ENCODE measurements around the gene URB2.
"Not testable (repeated sequence)": the region's sequence is repeated elsewhere in the genome, so short reads cannot be mapped to it uniquely, and the experiment has no call there.

Gene URB2

GRCh38 chr1:229594227-229595008 is 31.6 kb upstream of the URB2 start:
- Histone ChIP-seq H3K4me1 (ENCODE audit: control insufficient read depth in 1 of 2, insufficient read depth in 2 of 2, low read length in 2 of 2) (peaks cover 0 to 3% of the 10 kb centered on the region in 2 donors), H3K36me3 (ENCODE audit: control insufficient read depth in 1 of 2, insufficient read depth in 2 of 2, low read length in 2 of 2) (peaks cover 17 to 25% of the 10 kb centered on the region in 2 donors), H3K27me3 (ENCODE audit: control insufficient read depth in 1 of 2, insufficient read depth in 2 of 2, low read length in 2 of 2) (no peaks in the 10 kb centered on the region), H3K9me3 (ENCODE audit: control insufficient read depth in 1 of 2, low read length in 2 of 2) (no peaks in the 10 kb centered on the region), H3K4me3 (ENCODE audit: low read depth in 1 of 2, low read length in 2 of 2) (no peak overlapping the region), H3K27ac (ENCODE audit: low read depth, low read length) (no peak overlapping the region), H3K9ac (ENCODE audit: low read depth in 1 of 2, low read length in 2 of 2) (no peak overlapping the region)

DNA sequence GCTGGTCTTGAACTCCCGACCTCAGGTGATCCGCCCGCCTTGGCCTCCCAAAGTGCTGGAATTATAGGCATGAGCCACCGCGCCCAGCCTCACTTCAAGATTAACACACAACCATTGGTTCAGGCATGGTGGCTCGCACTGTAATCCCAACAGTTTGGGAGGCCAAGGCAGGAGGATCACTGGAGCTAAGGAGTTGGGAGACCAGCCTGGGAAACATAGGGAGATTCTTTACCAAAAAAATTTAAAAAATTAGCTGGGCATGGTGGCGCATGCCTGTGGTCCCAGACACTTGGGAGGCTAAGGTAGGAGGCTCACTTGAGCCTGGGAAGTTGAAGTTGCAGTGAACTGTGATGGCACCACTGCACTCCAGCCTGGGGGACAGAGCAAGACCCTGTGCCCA is 30.2 kb upstream of the URB2 start:
- H3K27me3 ChIP-seq (ENCODE audit: control insufficient read depth in 1 of 2, insufficient read depth in 2 of 2, low read length in 2 of 2); H3K4me3 ChIP-seq (ENCODE audit: low read depth in 1 of 2, low read length in 2 of 2); H3K4me1 ChIP-seq (ENCODE audit: control insufficient read depth in 1 of 2, insufficient read depth in 2 of 2, low read length in 2 of 2); H3K9me3 ChIP-seq (ENCODE audit: control insufficient read depth in 1 of 2, low read length in 2 of 2); H3K9ac ChIP-seq (ENCODE audit: low read depth in 1 of 2, low read length in 2 of 2): not testable (repeated sequence)
- peak overlapping the region; percentile 1 for H3K27ac ChIP-seq (ENCODE audit: low read depth, low read length)
- peaks cover 17 to 30% of the 10 kb centered on the region in 2 donors for H3K36me3 ChIP-seq (ENCODE audit: control insufficient read depth in 1 of 2, insufficient read depth in 2 of 2, low read length in 2 of 2)

- peaks cover 0 to 3% of the 10 kb centered on the region in 2 donors for H3K4me1 ChIP-seq (ENCODE audit: control insufficient read depth in 1 of 2, insufficient read depth in 2 of 2, low read length in 2 of 2)
- H3K9ac ChIP-seq (ENCODE audit: low read depth in 1 of 2, low read length in 2 of 2): no peak overlapping the region
- H3K36me3 ChIP-seq (ENCODE audit: control insufficient read depth in 1 of 2, insufficient read depth in 2 of 2, low read length in 2 of 2): peaks cover 24 to 41% of the 10 kb centered on the region in 2 donors
- no peak overlapping the region for H3K27ac ChIP-seq (ENCODE audit: low read depth, low read length)
- H3K27me3 ChIP-seq (ENCODE audit: control insufficient read depth in 1 of 2, insufficient read depth in 2 of 2, low read length in 2 of 2): no peaks in the 10 kb centered on the region
- no peaks in the 10 kb centered on the region for H3K9me3 ChIP-seq (ENCODE audit: control insufficient read depth in 1 of 2, low read length in 2 of 2)
- H3K4me3 ChIP-seq (ENCODE audit: low read depth in 1 of 2, low read length in 2 of 2): no peak overlapping the region
Measured at GRCh38 chr1:229596925-229597699, 28.9 kb upstream of the URB2 start.

- no peak overlapping the region for H3K9ac ChIP-seq (ENCODE audit: low read depth in 1 of 2, low read length in 2 of 2)
- peaks cover 29 to 44% of the 10 kb centered on the region in 2 donors for H3K36me3 ChIP-seq (ENCODE audit: control insufficient read depth in 1 of 2, insufficient read depth in 2 of 2, low read length in 2 of 2)
Measured at GRCh38 chr1:229597877-229598276, 28.2 kb upstream of the URB2 start.

DNA sequence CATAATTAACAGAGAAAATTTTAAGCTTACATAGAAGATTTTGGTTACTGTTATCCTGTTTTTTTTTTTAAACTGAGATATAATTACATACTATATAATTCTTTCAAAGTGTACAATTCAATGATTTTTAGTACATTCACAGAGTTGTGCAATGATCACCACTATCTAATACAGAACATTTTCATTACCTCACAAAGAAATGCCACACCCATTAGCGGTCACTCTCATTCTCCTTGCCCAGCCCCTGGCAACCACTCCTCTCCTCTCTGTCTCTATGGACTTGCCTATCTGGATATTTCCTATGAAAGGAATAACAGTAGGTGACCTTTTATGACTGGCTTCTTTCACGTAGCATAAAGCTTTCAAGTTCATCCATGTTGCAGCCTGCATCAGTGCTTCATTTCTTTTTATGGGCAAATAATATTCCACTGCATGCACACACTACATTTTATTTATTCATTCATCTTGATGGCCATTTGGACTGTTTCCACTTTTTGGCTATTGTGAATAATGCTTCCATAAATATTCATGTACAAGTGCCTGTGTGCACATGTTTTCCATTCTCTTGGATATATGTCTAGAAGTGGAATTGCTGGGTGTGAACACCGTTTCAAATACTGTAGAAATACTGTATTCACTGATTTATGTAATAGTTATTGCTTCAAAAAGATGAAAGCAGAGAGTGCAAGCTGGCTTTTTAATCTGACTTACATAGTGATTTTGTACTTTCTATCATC is 26.7 kb upstream of the URB2 start:
- H3K27me3 ChIP-seq (ENCODE audit: control insufficient read depth in 1 of 2, insufficient read depth in 2 of 2, low read length in 2 of 2): no peaks in the 10 kb centered on the region
- H3K4me1 ChIP-seq (ENCODE audit: control insufficient read depth in 1 of 2, insufficient read depth in 2 of 2, low read length in 2 of 2): peaks cover 0 to 3% of the 10 kb centered on the region in 2 donors
- no peak overlapping the region for H3K9ac ChIP-seq (ENCODE audit: low read depth in 1 of 2, low read length in 2 of 2)
- H3K36me3 ChIP-seq (ENCODE audit: control insufficient read depth in 1 of 2, insufficient read depth in 2 of 2, low read length in 2 of 2): peaks cover 26 to 46% of the 10 kb centered on the region in 2 donors
- H3K9me3 ChIP-seq (ENCODE audit: control insufficient read depth in 1 of 2, low read length in 2 of 2): no peaks in the 10 kb centered on the region
- H3K4me3 ChIP-seq (ENCODE audit: low read depth in 1 of 2, low read length in 2 of 2): no peak overlapping the region
- no peak overlapping the region for H3K27ac ChIP-seq (ENCODE audit: low read depth, low read length)

More at GRCh38 chr1:229597877-229598276, 28.2 kb upstream of the URB2 start:
- peaks cover 0 to 3% of the 10 kb centered on the region in 2 donors for H3K4me1 ChIP-seq (ENCODE audit: control insufficient read depth in 1 of 2, insufficient read depth in 2 of 2, low read length in 2 of 2)
- H3K27me3 ChIP-seq (ENCODE audit: control insufficient read depth in 1 of 2, insufficient read depth in 2 of 2, low read length in 2 of 2): no peaks in the 10 kb centered on the region
- no peak overlapping the region for H3K4me3 ChIP-seq (ENCODE audit: low read depth in 1 of 2, low read length in 2 of 2)
- H3K9me3 ChIP-seq (ENCODE audit: control insufficient read depth in 1 of 2, low read length in 2 of 2): no peaks in the 10 kb centered on the region
- no peak overlapping the region for H3K27ac ChIP-seq (ENCODE audit: low read depth, low read length)

GRCh38 chr1:229600229-229600628 is 25.8 kb upstream of the URB2 start:
- H3K9me3 ChIP-seq (ENCODE audit: control insufficient read depth in 1 of 2, low read length in 2 of 2): no peaks in the 10 kb centered on the region
- H3K27ac ChIP-seq (ENCODE audit: low read depth, low read length): no peak overlapping the region
- no peaks in the 10 kb centered on the region for H3K27me3 ChIP-seq (ENCODE audit: control insufficient read depth in 1 of 2, insufficient read depth in 2 of 2, low read length in 2 of 2)
- H3K36me3 ChIP-seq (ENCODE audit: control insufficient read depth in 1 of 2, insufficient read depth in 2 of 2, low read length in 2 of 2): peaks cover 19 to 44% of the 10 kb centered on the region in 2 donors
- no peak overlapping the region for H3K4me3 ChIP-seq (ENCODE audit: low read depth in 1 of 2, low read length in 2 of 2)
- no peak overlapping the region for H3K9ac ChIP-seq (ENCODE audit: low read depth in 1 of 2, low read length in 2 of 2)
- peaks cover 0 to 3% of the 10 kb centered on the region in 2 donors for H3K4me1 ChIP-seq (ENCODE audit: control insufficient read depth in 1 of 2, insufficient read depth in 2 of 2, low read length in 2 of 2)

- Histone ChIP-seq H3K4me3 (ENCODE audit: low read depth in 1 of 2, low read length in 2 of 2) (no peak overlapping the region), H3K36me3 (ENCODE audit: control insufficient read depth in 1 of 2, insufficient read depth in 2 of 2, low read length in 2 of 2) (peaks cover 25 to 64% of the 10 kb centered on the region in 2 donors), H3K9me3 (ENCODE audit: control insufficient read depth in 1 of 2, low read length in 2 of 2) (no peaks in the 10 kb centered on the region), H3K27ac (ENCODE audit: low read depth, low read length) (no peak overlapping the region), H3K4me1 (ENCODE audit: control insufficient read depth in 1 of 2, insufficient read depth in 2 of 2, low read length in 2 of 2) (no peaks in the 10 kb centered on the region), H3K9ac (ENCODE audit: low read depth in 1 of 2, low read length in 2 of 2) (no peak overlapping the region), H3K27me3 (ENCODE audit: control insufficient read depth in 1 of 2, insufficient read depth in 2 of 2, low read length in 2 of 2) (no peaks in the 10 kb centered on the region)
Measured at GRCh38 chr1:229603371-229604005, 22.6 kb upstream of the URB2 start.

DNA sequence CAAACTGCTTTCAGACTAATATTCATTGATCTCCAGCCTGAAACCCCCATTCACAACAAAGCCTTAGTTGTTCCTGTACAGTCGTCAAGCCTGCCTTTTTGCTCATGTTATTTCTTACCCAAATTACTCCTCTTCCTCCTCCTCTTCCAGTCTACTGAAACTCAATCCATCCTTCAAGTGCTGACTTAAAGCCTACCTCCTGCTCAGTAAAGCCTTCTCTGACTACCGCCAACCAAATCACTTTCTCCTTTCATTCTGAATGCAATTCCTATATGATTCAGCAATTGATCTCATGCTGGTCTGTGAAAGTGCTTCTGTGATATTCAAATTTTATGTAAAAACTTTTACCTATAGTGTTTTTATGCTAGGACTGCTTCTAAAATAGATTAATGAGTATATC is 18.7 kb upstream of the URB2 start:
- H3K36me3 ChIP-seq (ENCODE audit: control insufficient read depth in 1 of 2, insufficient read depth in 2 of 2, low read length in 2 of 2): peaks cover 31 to 84% of the 10 kb centered on the region in 2 donors

GRCh38 chr1:229608590-229608989 is 17.5 kb upstream of the URB2 start:
- Histone ChIP-seq H3K4me3 (ENCODE audit: low read depth in 1 of 2, low read length in 2 of 2) (no peak overlapping the region), H3K4me1 (ENCODE audit: control insufficient read depth in 1 of 2, insufficient read depth in 2 of 2, low read length in 2 of 2) (no peaks in the 10 kb centered on the region), H3K27me3 (ENCODE audit: control insufficient read depth in 1 of 2, insufficient read depth in 2 of 2, low read length in 2 of 2) (no peaks in the 10 kb centered on the region), H3K27ac (ENCODE audit: low read depth, low read length) (no peak overlapping the region), H3K9ac (ENCODE audit: low read depth in 1 of 2, low read length in 2 of 2) (no peak overlapping the region), H3K9me3 (ENCODE audit: control insufficient read depth in 1 of 2, low read length in 2 of 2) (no peaks in the 10 kb centered on the region), H3K36me3 (ENCODE audit: control insufficient read depth in 1 of 2, insufficient read depth in 2 of 2, low read length in 2 of 2) (peaks cover 32 to 83% of the 10 kb centered on the region in 2 donors)

More for the DNA sequence above, 18.7 kb upstream of the URB2 start:
- Histone ChIP-seq H3K9me3 (ENCODE audit: control insufficient read depth in 1 of 2, low read length in 2 of 2) (no peaks in the 10 kb centered on the region), H3K4me3 (ENCODE audit: low read depth in 1 of 2, low read length in 2 of 2) (no peak overlapping the region), H3K9ac (ENCODE audit: low read depth in 1 of 2, low read length in 2 of 2) (no peak overlapping the region), H3K4me1 (ENCODE audit: control insufficient read depth in 1 of 2, insufficient read depth in 2 of 2, low read length in 2 of 2) (no peaks in the 10 kb centered on the region), H3K27me3 (ENCODE audit: control insufficient read depth in 1 of 2, insufficient read depth in 2 of 2, low read length in 2 of 2) (no peaks in the 10 kb centered on the region), H3K27ac (ENCODE audit: low read depth, low read length) (no peak overlapping the region)

All from duodenal mucosa (tissue), 2 donors.